SK-N-SH (cell line): Measurements from ENCODE around the gene C17orf50. TPM values are rescaled to one million over a fixed set of nuclear protein-coding genes. Genes with fewer than 3 reads are reported as not detected.

Experiments
- CTCF ChIA-PET: fragments of 300-600, 350-600 bp; formaldehyde crosslinking; extraction: SDS; loops from one replicate; lab custom pipeline; 2021; lab: Yijun Ruan, JAX
- POLR2A ChIA-PET: fragments of 350-600 bp; sonication (Branson Sonifier 250); formaldehyde crosslinking; extraction: SDS; loops from one replicate; lab custom pipeline; 2020; ENCODE audit warnings: antibody characterized with exemption, inconsistent platforms; lab: Yijun Ruan, JAX
- DNase-seq: peaks from one replicate; pipeline ENCODE4 v3.0.0; 2012
- H2AFZ ChIP-seq: fragments of 200-600 bp; sonication (generic); 2 replicates; pipeline ENCODE4 v1.8.1; 2016; ENCODE audit warnings: antibody characterized with exemption, mild to moderate bottlenecking, low read depth
- H3F3A ChIP-seq: fragments of 200-600 bp; sonication (generic); replicated peaks from 2 replicates; pipeline ENCODE3; 2016; ENCODE audit warnings: antibody characterized with exemption, mild to moderate bottlenecking; ENCODE audit not compliant: insufficient read depth
- H3K27ac ChIP-seq, 2 experiments: fragments of 200-500 bp in 1 of 2; fragments of 200-600 bp in 1 of 2; sonication (Bioruptor generic) in 1 of 2; sonication (generic), shearing (Covaris generic) in 1 of 2; 2 replicates each; pipeline versions ENCODE4 v1.5.1 to v1.6.1; 2014 to 2016; ENCODE audit warnings: low read depth in 2 of 2, inconsistent platforms in 1 of 2, low read length in 1 of 2, mild to moderate bottlenecking in 1 of 2, mixed read lengths in 1 of 2
- H3K27me3 ChIP-seq: fragments of 200-600 bp; sonication (generic), shearing (Covaris generic); 2 replicates; pipeline ENCODE4 v1.6.1; 2016; ENCODE audit warnings: mixed run types; ENCODE audit not compliant: insufficient read depth
- H3K36me3 ChIP-seq, 2 experiments: fragments of 200-500 bp in 1 of 2; fragments of 200-600 bp in 1 of 2; sonication (Bioruptor generic) in 1 of 2; sonication (generic) in 1 of 2; replicated peaks in 1 of 2; 2 replicates each; pipeline versions ENCODE3 to v1.5.1; 2014 to 2016; ENCODE audit warnings: low read length in 1 of 2, mild to moderate bottlenecking in 1 of 2; ENCODE audit not compliant: insufficient read depth in 2 of 2, control insufficient read depth in 1 of 2
- H3K4me1 ChIP-seq, 2 experiments: fragments of 200-500 bp in 1 of 2; fragments of 200-600 bp in 1 of 2; sonication (Bioruptor generic) in 1 of 2; sonication (generic), shearing (Covaris generic) in 1 of 2; 2 replicates each; pipeline versions ENCODE4 v1.5.1 to v1.6.1; 2014 to 2016; ENCODE audit warnings: low read depth in 1 of 2, low read length in 1 of 2, mixed run types in 1 of 2; ENCODE audit not compliant: insufficient read depth in 2 of 2, control insufficient read depth in 1 of 2
- H3K4me2 ChIP-seq: fragments of 200-600 bp; sonication (generic), shearing (Covaris generic); 2 replicates; pipeline ENCODE4 v1.6.1; 2017; ENCODE audit warnings: mixed run types
- H3K4me3 ChIP-seq, 2 experiments: fragments of 200-500 bp in 1 of 2; fragments of 200-600 bp in 1 of 2; sonication (Bioruptor generic) in 1 of 2; sonication (generic), shearing (Covaris generic) in 1 of 2; 2 replicates each; pipeline versions ENCODE4 v1.5.1 to v1.8.1; 2014 to 2016; ENCODE audit warnings: low read depth in 2 of 2, inconsistent platforms in 1 of 2, low read length in 1 of 2, mild to moderate bottlenecking in 1 of 2, mixed read lengths in 1 of 2, moderate library complexity in 1 of 2
- H3K79me2 ChIP-seq: fragments of 200-600 bp; sonication (generic); 2 replicates; pipeline ENCODE4 v1.8.1; 2017; ENCODE audit warnings: mild to moderate bottlenecking; ENCODE audit not compliant: insufficient read depth
- H3K9ac ChIP-seq: fragments of 200-600 bp; sonication (generic); 2 replicates; pipeline ENCODE4 v1.6.1; 2017; ENCODE audit warnings: mixed run types
- H3K9me2 ChIP-seq: fragments of 200-600 bp; sonication (generic); 2 replicates; pipeline ENCODE4 v1.6.1; 2017; ENCODE audit warnings: mixed run types
- H3K9me3 ChIP-seq: fragments of 200-600 bp; sonication (generic); 2 replicates; pipeline ENCODE4 v1.6.1; 2017; ENCODE audit warnings: mixed run types, mild to moderate bottlenecking, moderate library complexity
- H4K20me1 ChIP-seq: fragments of 200-600 bp; sonication (generic); 2 replicates; pipeline ENCODE4 v1.6.1; 2017; ENCODE audit warnings: mild to moderate bottlenecking, mixed run types; ENCODE audit not compliant: insufficient read depth
- FOXJ3 ChIP-seq: sonication (generic); formaldehyde crosslinking; IDR thresholded peaks from 2 replicates; pipeline ENCODE4 v1.5.1; 2020; ENCODE audit warnings: mild to moderate bottlenecking, missing genetic modification reagents
- FOXM1 ChIP-seq: IDR thresholded peaks from 2 replicates; pipeline ENCODE4 v1.4.0; 2012; ENCODE audit warnings: low read depth, mild to moderate bottlenecking
- GATA2 ChIP-seq: sonication (generic); formaldehyde crosslinking; IDR thresholded peaks from 2 replicates; pipeline ENCODE4 v1.5.0; 2020; ENCODE audit warnings: mild to moderate bottlenecking, missing genetic modification reagents
- IRF3 ChIP-seq: fragments of 150-350 bp; IDR thresholded peaks from 2 replicates; pipeline ENCODE4 v1.6.1; 2016; ENCODE audit warnings: mild to moderate bottlenecking, low read depth, low read length
- JUND ChIP-seq: IDR thresholded peaks from 2 replicates; pipeline ENCODE4 v1.4.0; 2012
- MAX ChIP-seq: IDR thresholded peaks from 2 replicates; pipeline ENCODE4 v1.4.0; 2012; ENCODE audit warnings: low read depth
- MEF2A ChIP-seq: IDR thresholded peaks from 2 replicates; pipeline ENCODE4 v1.4.0; 2012; ENCODE audit warnings: low read depth, borderline replicate concordance
- MXI1 ChIP-seq: IDR thresholded peaks from 2 replicates; pipeline ENCODE4 v1.6.1; 2012; ENCODE audit warnings: mild to moderate bottlenecking, low read depth, low read length, improper control_type of control experiment
- PBX3 ChIP-seq: IDR thresholded peaks from 2 replicates; pipeline ENCODE4; 2012
- POLR2AphosphoS5 ChIP-seq: IDR thresholded peaks from 2 replicates; pipeline ENCODE4 v1.6.1; 2012; ENCODE audit warnings: low read depth, low read length
- RFX5 ChIP-seq: IDR thresholded peaks from 2 replicates; pipeline ENCODE4 v1.6.1; 2012; ENCODE audit warnings: mild to moderate bottlenecking, improper control_type of control experiment, low read length
- TAF1 ChIP-seq: IDR thresholded peaks from 2 replicates; pipeline ENCODE4 v1.6.1; 2012; ENCODE audit warnings: low read depth, mild to moderate bottlenecking, low read length, moderate library complexity, borderline replicate concordance
- USF2 ChIP-seq: fragments of 150-350 bp; IDR thresholded peaks from 2 replicates; pipeline ENCODE4 v1.6.1; 2017; ENCODE audit warnings: antibody characterized with exemption, low read length, low read depth, borderline replicate concordance
- ZBTB33 ChIP-seq: IDR thresholded peaks from 2 replicates; pipeline ENCODE4 v1.4.0; 2012; ENCODE audit warnings: low read depth, borderline replicate concordance
- WGBS: methylation state at CpG from one replicate; pipeline ENCODE4 v1.1.6; 2017; ENCODE audit warnings: low lambda C conversion rate; 5-methylcytosine and 5-hydroxymethylcytosine counted together
- polyA plus RNA-seq, 3 experiments: library from polyadenylated mRNA; depleted of rRNA; stranded (reverse); fragments of >200 nt; gene quantifications; 2 replicates each; pipeline ENCODE4 v1.2.3, GENCODE V29; 2012

C17orf50 gene
- polyA plus RNA-seq, 1 of the 3 experiments (the other 2 are of a cell fraction): 0.05 TPM

- TF ChIP-seq PBX3 (peak; percentile 44; the same call in 1 of the 2 replicates), FOXJ3 (CRISPR knock-in tag) (no peak), RFX5 (no peak)
Measured at GRCh38 chr17:35726127-35726952, 34.3 kb upstream of the C17orf50 start (continued).

GRCh38 chr17:35726953-35727460 is 33.7 kb upstream of the C17orf50 start:
- 92% methylated on average over 5 of the region's 5 CpGs for WGBS
- Histone ChIP-seq H3K27me3 (no peaks in the 10 kb centered on the region), H3K9me3 (no peaks in the 10 kb centered on the region), H3K4me2 (peak overlapping the region; percentile 66), H3K4me3 (no peak overlapping the region), H3K4me1 (peaks cover 18 to 23% of the 10 kb centered on the region in 2 experiments; a peak in 3 of 4 replicates), H3K79me2 (no peaks in the 10 kb centered on the region), H3K36me3 (peaks cover 22 to 42% of the 10 kb centered on the region in 2 experiments), H4K20me1 (peaks cover 7% of the 10 kb centered on the region), H3K27ac (peak overlapping the region; percentile 67 to 83), H2AFZ (no peak overlapping the region), H3K9me2 (no peaks in the 10 kb centered on the region), H3F3A (peaks cover 15% of the 10 kb centered on the region), H3K9ac (no peak overlapping the region)
- ChIA-PET CTCF (interaction anchor here (0.6 to 3.2 kb wide), 4 partner anchors 17 to 114 kb away, joined by 3 to 16 read pairs (median 4); no protein-coding TSS in a partner anchor), POLR2A (interaction anchor here (0.8 kb wide), 1 partner anchor 22 kb away, joined by 3 read pairs; no protein-coding TSS in a partner anchor)
- TF ChIP-seq FOXJ3 (CRISPR knock-in tag) (no peak), JUND (no peak), USF2 (no peak), MAX (no peak), POLR2AphosphoS5 (no peak)
- no peak for DNase-seq

GRCh38 chr17:35727635-35728034 is 33.1 kb upstream of the C17orf50 start:
- no peaks in the 10 kb centered on the region for H3K79me2 ChIP-seq
- POLR2A ChIA-PET: interaction anchor here (0.8 kb wide), 1 partner anchor 23 kb away, joined by 3 read pairs; no protein-coding TSS in a partner anchor
- no peaks in the 10 kb centered on the region for H3K9me3 ChIP-seq
- CTCF ChIA-PET: interaction anchor here (1.0 to 2.0 kb wide), 4 partner anchors 8 to 114 kb away, joined by 3 to 7 read pairs (median 4); no protein-coding TSS in a partner anchor
- peaks cover 18 to 28% of the 10 kb centered on the region in 2 experiments; a peak in 3 of 4 replicates for H3K4me1 ChIP-seq
- H3K27me3 ChIP-seq: no peaks in the 10 kb centered on the region
- peaks cover 7% of the 10 kb centered on the region for H4K20me1 ChIP-seq
- no peak overlapping the region for H3K9ac ChIP-seq
- no peak overlapping the region for H3K4me3 ChIP-seq
- H3K27ac ChIP-seq: peak overlapping the region in 1 of 2 experiments; percentile 83; a peak in 1 of 4 replicates
- peaks cover 15 to 35% of the 10 kb centered on the region in 2 experiments for H3K36me3 ChIP-seq
- DNase-seq: no peak
- peaks cover 15% of the 10 kb centered on the region for H3F3A ChIP-seq
- no peaks in the 10 kb centered on the region for H3K9me2 ChIP-seq
- no peak overlapping the region for H2AFZ ChIP-seq
- H3K4me2 ChIP-seq: no peak overlapping the region
- 97% methylated on average over 5 of the region's 5 CpGs for WGBS
- TF ChIP-seq MEF2A (no peak), TAF1 (no peak), IRF3 (no peak), ZBTB33 (no peak), MXI1 (no peak), POLR2AphosphoS5 (no peak), GATA2 (CRISPR knock-in tag) (no peak), FOXM1 (no peak)
